H9 (cell line): Measurements from ENCODE around the gene SYNGR2. TPM values are rescaled to one million over a fixed set of nuclear protein-coding genes. Genes with fewer than 3 reads are reported as not detected.

Source experiments
- DNase-seq: peaks from one replicate; pipeline ENCODE4 v3.0.0-alpha.2; 2017
- H2AFZ ChIP-seq: one replicate; pipeline ENCODE4 v1.6.1; 2013; ENCODE audit warnings: mild to moderate bottlenecking, low read length, control low read depth, moderate library complexity
- H2AK5ac ChIP-seq: 2 replicates; pipeline ENCODE4 v1.6.1; 2013; ENCODE audit warnings: low read length, control low read depth, mixed read lengths; ENCODE audit not compliant: insufficient read length
- H2BK120ac ChIP-seq: one replicate; pipeline ENCODE4 v1.6.1; 2013; ENCODE audit warnings: low read depth, mild to moderate bottlenecking, low read length, control low read depth, inconsistent platforms; ENCODE audit not compliant: poor library complexity, severe bottlenecking
- H2BK12ac ChIP-seq: 2 replicates; pipeline ENCODE4 v1.6.1; 2013; ENCODE audit warnings: low read length, control low read depth, mixed read lengths, low read depth; ENCODE audit not compliant: insufficient read length
- H2BK15ac ChIP-seq: 2 replicates; pipeline ENCODE4 v1.6.1; 2013; ENCODE audit warnings: low read depth, low read length, control low read depth
- H2BK20ac ChIP-seq: one replicate; pipeline ENCODE4 v1.6.1; 2013; ENCODE audit warnings: low read depth, mild to moderate bottlenecking, low read length, control low read depth, inconsistent platforms; ENCODE audit not compliant: poor library complexity, severe bottlenecking
- H2BK5ac ChIP-seq: 2 replicates; pipeline ENCODE4 v1.6.1; 2013; ENCODE audit warnings: low read length, control low read depth, mixed read lengths; ENCODE audit not compliant: insufficient read length
- H3K14ac ChIP-seq: 2 replicates; pipeline ENCODE4 v1.6.1; 2013; ENCODE audit warnings: low read length, control low read depth; ENCODE audit not compliant: insufficient read depth
- H3K18ac ChIP-seq: 2 replicates; pipeline ENCODE4 v1.6.1; 2013; ENCODE audit warnings: low read depth, mild to moderate bottlenecking, mixed read lengths, low read length, control low read depth; ENCODE audit not compliant: insufficient read length
- H3K23ac ChIP-seq: 2 replicates; pipeline ENCODE4 v1.6.1; 2013; ENCODE audit warnings: low read length, control low read depth, mixed read lengths, low read depth; ENCODE audit not compliant: insufficient read length
- H3K23me2 ChIP-seq: 2 replicates; pipeline ENCODE4 v1.6.1; 2013; ENCODE audit warnings: low read depth, mild to moderate bottlenecking, mixed read lengths, low read length, control low read depth; ENCODE audit not compliant: insufficient read length, poor library complexity, severe bottlenecking
- H3K27ac ChIP-seq: 2 replicates; pipeline ENCODE4 v1.5.1; 2013; ENCODE audit warnings: low read length, control low read depth, mixed read lengths, low read depth; ENCODE audit not compliant: insufficient read length
- H3K27me3 ChIP-seq: 2 replicates; pipeline ENCODE4 v1.6.1; 2013; ENCODE audit warnings: low read length, control low read depth, inconsistent platforms; ENCODE audit not compliant: insufficient read depth
- H3K4ac ChIP-seq: 2 replicates; pipeline ENCODE4 v1.6.1; 2013; ENCODE audit warnings: low read depth, mild to moderate bottlenecking, control low read depth, inconsistent platforms, low read length, moderate library complexity
- H3K4me1 ChIP-seq: 2 replicates; pipeline ENCODE4 v1.6.1; 2013; ENCODE audit warnings: low read length, control low read depth, inconsistent platforms; ENCODE audit not compliant: insufficient read depth
- H3K4me2 ChIP-seq: 2 replicates; pipeline ENCODE4 v1.6.1; 2013; ENCODE audit warnings: low read length, control low read depth, mixed read lengths; ENCODE audit not compliant: insufficient read length, insufficient read depth
- H3K56ac ChIP-seq: 2 replicates; pipeline ENCODE4 v1.6.1; 2013; ENCODE audit warnings: low read depth, mild to moderate bottlenecking, mixed read lengths, low read length, control low read depth; ENCODE audit not compliant: insufficient read length
- H3K79me1 ChIP-seq: 2 replicates; pipeline ENCODE4 v1.6.1; 2013; ENCODE audit warnings: low read depth, mild to moderate bottlenecking, moderate library complexity, low read length, control low read depth, inconsistent platforms; ENCODE audit not compliant: insufficient read depth, poor library complexity, severe bottlenecking
- H3K79me2 ChIP-seq: 2 replicates; pipeline ENCODE4 v1.6.1; 2013; ENCODE audit warnings: low read length, control low read depth, inconsistent platforms; ENCODE audit not compliant: insufficient read depth
- H3K9ac ChIP-seq: 2 replicates; pipeline ENCODE4 v1.6.1; 2013; ENCODE audit warnings: low read length, control low read depth, mixed read lengths; ENCODE audit not compliant: insufficient read length; ENCODE audit errors: extremely low read depth
- H3K9me3 ChIP-seq: one replicate; pipeline ENCODE4 v1.6.1; 2013; ENCODE audit warnings: low read depth, low read length, inconsistent platforms; ENCODE audit not compliant: control insufficient read depth
- H3T11ph ChIP-seq: one replicate; pipeline ENCODE4 v1.6.1; 2013; ENCODE audit warnings: mild to moderate bottlenecking, low read length, control low read depth, inconsistent platforms
- H4K20me1 ChIP-seq: one replicate; pipeline ENCODE4 v1.6.1; 2013; ENCODE audit not compliant: control insufficient read depth, insufficient read length, insufficient read depth
- H4K5ac ChIP-seq: 2 replicates; pipeline ENCODE4 v1.6.1; 2013; ENCODE audit warnings: low read depth, mild to moderate bottlenecking, mixed read lengths, low read length, control low read depth; ENCODE audit not compliant: insufficient read length
- H4K8ac ChIP-seq: replicated peaks from 2 replicates; pipeline ENCODE4 v1.6.1; 2013; ENCODE audit warnings: low read length, control low read depth, mixed read lengths, low read depth; ENCODE audit not compliant: insufficient read length
- H4K91ac ChIP-seq: 2 replicates; pipeline ENCODE4 v1.6.1; 2013; ENCODE audit warnings: low read depth, mild to moderate bottlenecking, moderate library complexity, mixed read lengths, low read length, control low read depth; ENCODE audit not compliant: insufficient read length
- H3K27ac Mint-ChIP-seq, 3 experiments: 2 replicates in 2 of 3; 3 replicates in 1 of 3; pipeline ENCODE4 v1.8.0; 2020 to 2021; ENCODE audit warnings: mixed read lengths in 3 of 3, mild to moderate bottlenecking in 1 of 3, moderate library complexity in 1 of 3
- H3K27me3 Mint-ChIP-seq: 2 replicates; pipeline ENCODE4 v1.8.0; 2021; ENCODE audit warnings: low read depth, mild to moderate bottlenecking, moderate library complexity, mixed read lengths
- H3K36me3 Mint-ChIP-seq, 3 experiments: 2 replicates in 2 of 3; 3 replicates in 1 of 3; pipeline ENCODE4 v1.8.0; 2020 to 2021; ENCODE audit warnings: low read depth in 3 of 3, mixed read lengths in 3 of 3; ENCODE audit not compliant: insufficient read depth in 1 of 3
- H3K4me1 Mint-ChIP-seq, 2 experiments: 2 replicates each; pipeline ENCODE4 v1.8.0; 2020; ENCODE audit warnings: mixed read lengths in 2 of 2
- H3K4me3 Mint-ChIP-seq, 2 experiments: 2 replicates in 1 of 2; 3 replicates in 1 of 2; pipeline ENCODE4 v1.8.0; 2020 to 2021; ENCODE audit warnings: mild to moderate bottlenecking in 2 of 2, mixed read lengths in 2 of 2, moderate library complexity in 1 of 2
- H3K9me3 Mint-ChIP-seq, 2 experiments: 2 replicates in 1 of 2; 3 replicates in 1 of 2; pipeline ENCODE4 v1.8.0; 2020; ENCODE audit warnings: mild to moderate bottlenecking in 2 of 2, mixed read lengths in 2 of 2, moderate library complexity in 1 of 2
- WGBS: extraction: QIAGEN DNeasy Blood & Tissue Kit; methylation state at CpG from one replicate; pipeline ENCODE4 v1.1.7; 2013; ENCODE audit warnings: missing lambda C conversion rate, low lambda C conversion rate, mixed read lengths; ENCODE audit not compliant: insufficient read length; ENCODE audit errors: extremely low coverage; 5-methylcytosine and 5-hydroxymethylcytosine counted together
- total RNA-seq: library from RNA; stranded (reverse); gene quantifications from 2 replicates; pipeline ENCODE4 v1.2.1, GENCODE V29; 2021
- TF ChIP-seq, protein P1 (sequence below): fragments of 200-600 bp; sonication (generic); conservative IDR thresholded peaks from 3 replicates; pipeline ENCODE4 v1.8.0; 2021; ENCODE audit warnings: antibody characterized with exemption, mild to moderate bottlenecking

SYNGR2 gene
- total RNA-seq, 1 experiment from 2014 or later = 41.0 TPM

GRCh38 chr17:78121801-78122215, 46.6 kb upstream of the SYNGR2 start:
- no peak overlapping the region for H2BK5ac ChIP-seq
- no peak overlapping the region for H4K8ac ChIP-seq
- no peak overlapping the region for H3K56ac ChIP-seq
- no peaks in the 10 kb centered on the region for H3K9me3 Mint-ChIP-seq
- H2BK12ac ChIP-seq = no peak overlapping the region
- no peaks in the 10 kb centered on the region for H3K9me3 ChIP-seq
- H2BK120ac ChIP-seq = no peak overlapping the region
- no peak overlapping the region for H3K18ac ChIP-seq
- H3K23ac ChIP-seq = no peak overlapping the region
- no peaks in the 10 kb centered on the region for H3K27me3 ChIP-seq
- no peaks in the 10 kb centered on the region for H3K27me3 Mint-ChIP-seq
- peaks cover 1% of the 10 kb centered on the region; the same call in 1 of the 2 replicates for H3K4me1 ChIP-seq
- H3K27ac Mint-ChIP-seq = no peak overlapping the region
- no peak overlapping the region for H3K4me2 ChIP-seq
- WGBS = no CpG with 5 or more reads among the region's 11 CpGs
- H3K79me2 ChIP-seq = no peaks in the 10 kb centered on the region; the same call in 1 of the 2 replicates
- H4K5ac ChIP-seq = no peak overlapping the region
- peaks cover under 1% of the 10 kb centered on the region for H3K23me2 ChIP-seq
- H2AFZ ChIP-seq = no peak overlapping the region
- no peaks in the 10 kb centered on the region for H3K79me1 ChIP-seq
- H2BK15ac ChIP-seq = no peak overlapping the region
- H2BK20ac ChIP-seq = no peak overlapping the region
- DNase-seq = no peak
- no peak overlapping the region for H2AK5ac ChIP-seq
- no peaks in the 10 kb centered on the region for H4K20me1 ChIP-seq
- TF ChIP-seq, protein P1, sequence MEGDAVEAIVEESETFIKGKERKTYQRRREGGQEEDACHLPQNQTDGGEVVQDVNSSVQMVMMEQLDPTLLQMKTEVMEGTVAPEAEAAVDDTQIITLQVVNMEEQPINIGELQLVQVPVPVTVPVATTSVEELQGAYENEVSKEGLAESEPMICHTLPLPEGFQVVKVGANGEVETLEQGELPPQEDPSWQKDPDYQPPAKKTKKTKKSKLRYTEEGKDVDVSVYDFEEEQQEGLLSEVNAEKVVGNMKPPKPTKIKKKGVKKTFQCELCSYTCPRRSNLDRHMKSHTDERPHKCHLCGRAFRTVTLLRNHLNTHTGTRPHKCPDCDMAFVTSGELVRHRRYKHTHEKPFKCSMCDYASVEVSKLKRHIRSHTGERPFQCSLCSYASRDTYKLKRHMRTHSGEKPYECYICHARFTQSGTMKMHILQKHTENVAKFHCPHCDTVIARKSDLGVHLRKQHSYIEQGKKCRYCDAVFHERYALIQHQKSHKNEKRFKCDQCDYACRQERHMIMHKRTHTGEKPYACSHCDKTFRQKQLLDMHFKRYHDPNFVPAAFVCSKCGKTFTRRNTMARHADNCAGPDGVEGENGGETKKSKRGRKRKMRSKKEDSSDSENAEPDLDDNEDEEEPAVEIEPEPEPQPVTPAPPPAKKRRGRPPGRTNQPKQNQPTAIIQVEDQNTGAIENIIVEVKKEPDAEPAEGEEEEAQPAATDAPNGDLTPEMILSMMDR = no peak
- H4K91ac ChIP-seq = no peak overlapping the region
- H3K4me1 Mint-ChIP-seq = peaks cover 0 to 6% of the 10 kb centered on the region in 2 experiments; a peak in 2 of 4 replicates
- no peak overlapping the region for H3K4ac ChIP-seq
- H3K27ac ChIP-seq = no peak overlapping the region
- no peak overlapping the region for H3T11ph ChIP-seq
- no peak overlapping the region for H3K14ac ChIP-seq
- peaks cover 7 to 31% (median 22%) of the 10 kb centered on the region in 3 experiments for H3K36me3 Mint-ChIP-seq
- H3K9ac ChIP-seq = no peak overlapping the region
- H3K4me3 Mint-ChIP-seq = no peak overlapping the region
